ENCODE results near the gene DNM1.
A peak's percentile ranks its signal among the peaks of the same experiment; 100 is the strongest.

DNM1 gene

DNA sequence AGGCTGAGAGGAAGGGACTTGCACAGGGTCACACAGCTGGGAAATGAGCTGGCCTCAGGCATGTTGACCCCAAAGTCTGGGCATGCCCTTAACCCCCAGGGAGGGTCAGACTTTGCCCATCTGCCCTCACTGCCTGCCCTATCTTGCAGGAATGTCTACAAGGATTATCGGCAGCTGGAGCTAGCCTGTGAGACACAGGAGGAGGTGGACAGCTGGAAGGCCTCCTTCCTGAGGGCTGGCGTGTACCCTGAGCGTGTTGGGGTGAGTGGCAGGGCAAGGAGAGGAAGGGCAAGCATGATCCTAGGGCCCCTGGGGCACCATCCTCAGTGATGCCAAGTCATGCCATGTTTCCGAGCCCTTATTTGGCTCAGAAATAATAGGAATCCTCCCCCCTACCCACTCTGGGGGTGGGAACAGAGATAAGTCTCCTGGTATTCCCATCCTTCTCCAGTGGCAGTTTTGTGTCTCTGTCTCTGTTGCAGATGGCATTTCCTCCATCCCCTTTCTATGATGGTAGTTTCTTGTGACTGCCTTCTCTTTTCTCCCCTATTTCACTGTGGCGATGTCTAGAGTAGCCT is 44.1 kb downstream of the DNM1 start:
- intact Hi-C loops (cut with DNase I), result no loop called here
- no peak for DNase-seq

DNA sequence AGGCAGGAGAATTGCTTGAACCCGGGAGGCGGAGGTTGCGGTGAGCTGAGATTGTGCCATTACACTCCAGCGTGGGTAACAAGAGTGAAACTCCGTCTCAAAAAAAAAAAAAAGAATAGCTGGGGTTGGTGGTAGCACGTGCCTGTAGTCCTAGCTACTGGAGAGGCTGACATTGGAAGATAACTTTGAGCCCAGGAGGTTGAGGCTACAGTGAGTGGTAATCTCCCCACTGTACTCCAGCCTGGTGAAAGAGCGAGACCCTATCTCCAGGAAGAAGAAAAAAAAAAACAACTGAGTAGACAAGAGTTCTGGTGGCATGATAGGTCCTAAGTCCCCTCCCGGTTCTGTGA is 46.4 kb downstream of the DNM1 start:
- intact Hi-C loops (cut with DNase I), result no loop called here
- DNase-seq, result no peak

DNA sequence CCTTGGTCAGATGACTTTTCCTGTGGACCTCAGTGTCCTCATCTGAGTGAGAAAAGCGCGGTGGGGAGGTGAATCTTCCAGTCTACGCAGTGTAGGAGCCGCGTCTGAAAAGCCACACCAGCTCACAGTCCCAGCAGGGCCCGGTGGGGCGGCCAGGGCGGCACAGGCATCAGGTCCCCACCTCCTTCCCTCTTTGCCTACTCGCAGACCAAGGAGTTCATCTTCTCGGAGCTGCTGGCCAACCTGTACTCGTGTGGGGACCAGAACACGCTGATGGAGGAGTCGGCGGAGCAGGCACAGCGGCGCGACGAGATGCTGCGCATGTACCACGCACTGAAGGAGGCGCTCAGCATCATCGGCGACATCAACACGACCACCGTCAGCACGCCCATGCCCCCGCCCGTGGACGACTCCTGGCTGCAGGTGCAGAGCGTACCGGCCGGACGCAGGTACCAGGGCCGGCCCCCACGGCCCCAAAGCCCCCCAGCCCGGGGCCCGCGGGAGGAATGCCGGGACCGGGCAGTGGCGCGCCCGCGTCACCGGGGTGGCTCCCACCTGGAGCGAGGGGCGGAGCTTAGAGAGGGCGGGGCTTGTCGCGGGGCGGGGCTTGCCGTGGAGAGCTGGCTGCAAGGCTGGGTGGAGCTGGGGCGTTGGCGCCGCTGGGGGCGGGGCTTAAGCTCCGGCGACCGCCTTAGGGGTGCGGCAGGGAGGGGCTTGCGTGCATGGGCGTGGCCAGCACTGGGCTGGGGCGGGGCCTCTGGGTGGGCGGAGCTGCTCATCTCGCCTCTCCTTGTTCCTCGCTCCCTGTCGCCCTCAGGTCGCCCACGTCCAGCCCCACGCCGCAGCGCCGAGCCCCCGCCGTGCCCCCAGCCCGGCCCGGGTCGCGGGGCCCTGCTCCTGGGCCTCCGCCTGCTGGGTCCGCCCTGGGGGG is 47.0 kb downstream of the DNM1 start:
- DNase-seq, result peak; percentile 32 to 96 (median 70)
- intact Hi-C loops (cut with DNase I), result no loop called here

DNA sequence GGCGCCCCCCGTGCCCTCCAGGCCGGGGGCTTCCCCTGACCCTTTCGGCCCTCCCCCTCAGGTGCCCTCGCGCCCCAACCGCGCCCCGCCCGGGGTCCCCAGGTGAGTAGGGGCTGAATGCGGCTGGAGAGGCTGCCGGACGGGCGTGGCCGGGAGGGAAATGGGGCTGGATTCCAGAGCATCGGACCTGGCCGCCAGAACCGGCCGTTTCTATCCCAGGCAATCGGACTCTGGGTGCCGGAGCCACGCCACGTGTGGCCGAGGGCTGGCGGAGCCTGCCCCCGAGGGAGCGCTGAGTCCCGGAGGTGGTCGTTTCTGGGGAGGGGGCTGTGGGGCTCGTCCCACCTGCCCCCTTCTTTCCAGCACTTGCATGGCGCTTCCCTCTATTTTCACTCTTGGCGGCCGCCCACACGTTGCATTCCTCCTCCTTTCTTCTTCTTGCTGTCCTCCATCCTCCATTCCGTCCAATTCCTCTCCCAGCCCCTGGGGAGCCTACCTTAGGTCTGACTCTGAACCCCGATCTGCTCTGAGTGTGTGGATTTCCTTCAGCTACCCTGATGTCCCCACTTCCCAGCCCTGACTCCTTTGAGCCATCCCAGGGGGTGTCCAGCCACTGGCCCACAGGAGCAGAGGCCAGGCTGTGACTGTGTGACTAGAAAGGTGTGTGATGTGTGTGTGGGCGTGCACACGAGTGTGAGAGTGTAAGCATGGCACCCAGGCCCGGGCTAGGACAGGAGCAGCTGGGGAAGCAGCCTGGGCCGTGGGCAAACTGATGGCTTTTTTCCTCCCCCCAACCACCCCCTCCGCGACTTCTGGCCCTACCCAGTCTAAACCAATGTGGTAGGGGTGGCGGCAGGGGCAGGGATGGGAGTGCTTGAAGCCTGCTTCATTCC is 47.9 kb downstream of the DNM1 start:
- intact Hi-C loops (cut with DNase I), result no loop called here
- no peak for DNase-seq

DNA sequence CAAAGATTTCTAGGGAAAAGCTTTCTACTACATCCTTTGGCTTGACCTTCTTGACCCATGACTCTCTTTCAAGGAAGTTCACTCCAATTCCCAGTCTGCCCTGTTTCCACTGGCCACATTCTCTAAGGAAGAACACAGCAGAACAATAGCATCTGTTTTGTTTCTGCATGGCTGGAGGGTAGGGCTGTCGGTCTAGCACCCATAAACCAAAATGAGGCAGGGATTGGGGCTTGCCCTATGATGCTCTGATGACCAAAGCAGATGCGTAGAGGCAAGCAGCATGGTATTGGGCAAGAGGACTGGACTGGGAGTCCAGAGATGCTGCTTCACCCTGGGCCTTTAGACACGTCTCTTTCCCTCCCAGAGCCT is 48.5 kb downstream of the DNM1 start:
- intact Hi-C loops (cut with DNase I), result no loop called here

DNA sequence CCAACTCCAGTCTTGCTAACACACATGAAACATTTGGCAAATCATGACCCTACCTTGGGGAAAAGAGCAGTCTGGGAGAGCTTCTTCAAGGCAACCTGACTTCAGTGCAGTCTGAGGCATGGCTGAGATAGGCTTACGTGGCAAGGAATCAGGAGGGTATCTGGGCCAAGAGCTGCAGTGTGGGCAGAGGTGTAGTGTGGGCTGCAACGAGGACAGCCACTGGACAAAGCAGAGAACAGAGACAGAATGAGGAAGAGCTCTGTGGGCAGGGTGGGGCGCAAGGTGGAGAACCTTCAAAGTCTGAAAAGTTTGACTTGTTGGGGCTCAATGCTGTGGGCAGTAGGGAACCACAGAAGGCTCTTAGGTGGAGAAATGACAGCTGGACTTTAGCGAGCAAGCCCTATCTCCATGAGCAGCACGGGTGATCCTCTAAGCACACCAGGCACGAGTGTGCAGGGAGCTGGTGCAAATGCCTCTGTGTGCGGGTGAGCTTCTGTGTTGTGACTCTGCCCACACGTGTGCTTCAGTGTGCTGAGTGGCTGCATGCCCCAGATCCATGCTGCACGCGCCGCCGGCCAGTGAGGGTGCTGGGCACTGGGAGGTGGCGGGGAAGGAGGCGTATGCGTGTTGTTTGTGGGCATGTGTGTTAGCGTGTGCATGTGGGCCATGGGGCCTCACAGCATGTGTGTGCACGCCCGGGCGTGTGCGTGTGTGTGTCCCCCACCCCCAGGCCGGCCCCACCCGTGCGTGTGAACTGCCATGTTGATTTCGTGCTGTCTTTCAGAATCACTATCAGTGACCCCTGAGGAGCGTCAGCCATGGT is 49.3 kb downstream of the DNM1 start:
- peak in 2 of 10 donors; percentile 87 to 89 for DNase-seq
- intact Hi-C loops (cut with DNase I), result no loop called here

More for the DNA sequence above, 48.5 kb downstream of the DNM1 start:
- DNase-seq, result no peak

DNA sequence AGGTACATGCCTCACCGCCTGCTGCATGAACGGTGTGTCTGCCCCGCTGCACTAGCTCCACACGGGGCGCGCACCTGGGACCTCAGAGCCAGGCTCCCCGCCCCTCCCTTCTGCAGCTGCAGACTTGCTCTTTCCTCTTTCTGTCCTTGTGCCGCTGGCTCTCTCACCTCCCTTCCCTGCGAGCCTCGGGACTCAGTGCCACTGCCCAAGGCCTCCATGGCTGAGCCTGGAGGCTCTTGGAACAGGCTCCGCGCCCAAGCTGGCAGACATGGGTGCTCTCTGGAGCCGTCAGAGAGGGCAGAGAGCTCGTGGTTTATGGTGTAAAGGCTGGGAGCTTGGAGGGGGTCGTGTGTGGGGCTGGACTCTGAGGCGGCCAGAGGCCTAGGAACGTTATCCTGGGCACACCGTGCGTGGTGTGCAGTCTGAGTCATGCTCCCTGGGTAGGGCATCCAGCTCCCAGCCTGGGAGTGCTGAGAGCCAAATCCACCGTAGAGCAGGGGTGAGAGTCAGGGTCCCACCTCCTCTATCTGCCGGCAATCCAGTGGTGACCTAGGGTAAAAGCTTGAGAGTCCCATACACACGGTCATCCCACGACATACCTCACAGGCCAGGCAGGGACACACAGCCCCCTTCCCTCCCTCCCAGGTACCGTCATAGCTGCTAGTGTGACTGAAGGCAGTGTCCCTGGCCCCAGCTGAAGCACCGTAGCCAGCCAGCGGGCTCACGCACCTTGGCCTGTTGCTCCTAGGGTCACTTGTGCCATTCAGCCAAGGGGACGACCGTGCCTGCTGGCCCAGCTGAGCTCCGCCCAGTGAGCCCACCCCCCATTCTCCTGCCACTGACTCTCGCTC is 50.2 kb downstream of the DNM1 start:
- intact Hi-C loops (cut with DNase I), result no loop called here
- DNase-seq, result peak in 2 of 10 donors; percentile 80 to 85

DNA sequence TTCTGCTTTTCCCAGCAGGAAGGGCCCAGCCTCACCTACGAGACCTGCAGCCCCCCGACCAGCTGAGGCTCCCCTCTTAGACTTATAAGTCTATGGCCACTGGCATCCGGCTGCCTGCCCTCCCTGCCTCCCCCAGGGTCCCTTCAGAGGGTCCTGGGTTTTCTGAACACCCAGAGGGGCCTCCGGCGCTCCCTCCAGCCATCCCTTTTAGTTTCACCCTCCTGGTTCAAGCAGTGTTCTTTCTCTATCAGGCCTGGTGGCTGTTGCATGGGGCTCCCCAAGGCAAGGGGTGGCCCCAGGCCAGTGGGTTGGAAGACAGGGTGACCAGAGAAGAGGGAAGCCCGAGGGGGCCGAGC is 50.8 kb downstream of the DNM1 start:
- intact Hi-C loops (cut with DNase I), result no loop called here
- no peak for DNase-seq

DNA sequence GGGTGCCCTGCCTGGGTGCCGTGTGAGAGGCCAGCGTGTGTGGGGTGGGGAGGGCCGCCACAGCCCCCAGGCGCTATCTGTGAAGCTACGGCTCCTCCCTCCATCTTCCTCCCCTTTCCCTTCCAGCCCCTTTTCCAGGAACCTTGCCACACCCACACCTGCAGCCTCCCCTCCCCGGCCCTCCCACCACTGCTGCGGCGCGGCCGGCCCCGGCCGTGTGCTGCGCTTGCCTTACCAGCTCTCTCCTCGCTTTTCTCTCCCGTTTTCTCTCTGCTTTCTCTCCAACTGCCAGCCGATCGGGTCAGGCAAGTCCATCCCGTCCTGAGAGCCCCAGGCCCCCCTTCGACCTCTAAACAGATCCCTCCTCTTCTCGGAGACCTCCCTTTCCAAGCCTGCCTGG is 51.2 kb downstream of the DNM1 start:
- DNase-seq, result peak in 1 of 10 donors; percentile 37
- intact Hi-C loops (cut with DNase I), result no loop called here

DNA sequence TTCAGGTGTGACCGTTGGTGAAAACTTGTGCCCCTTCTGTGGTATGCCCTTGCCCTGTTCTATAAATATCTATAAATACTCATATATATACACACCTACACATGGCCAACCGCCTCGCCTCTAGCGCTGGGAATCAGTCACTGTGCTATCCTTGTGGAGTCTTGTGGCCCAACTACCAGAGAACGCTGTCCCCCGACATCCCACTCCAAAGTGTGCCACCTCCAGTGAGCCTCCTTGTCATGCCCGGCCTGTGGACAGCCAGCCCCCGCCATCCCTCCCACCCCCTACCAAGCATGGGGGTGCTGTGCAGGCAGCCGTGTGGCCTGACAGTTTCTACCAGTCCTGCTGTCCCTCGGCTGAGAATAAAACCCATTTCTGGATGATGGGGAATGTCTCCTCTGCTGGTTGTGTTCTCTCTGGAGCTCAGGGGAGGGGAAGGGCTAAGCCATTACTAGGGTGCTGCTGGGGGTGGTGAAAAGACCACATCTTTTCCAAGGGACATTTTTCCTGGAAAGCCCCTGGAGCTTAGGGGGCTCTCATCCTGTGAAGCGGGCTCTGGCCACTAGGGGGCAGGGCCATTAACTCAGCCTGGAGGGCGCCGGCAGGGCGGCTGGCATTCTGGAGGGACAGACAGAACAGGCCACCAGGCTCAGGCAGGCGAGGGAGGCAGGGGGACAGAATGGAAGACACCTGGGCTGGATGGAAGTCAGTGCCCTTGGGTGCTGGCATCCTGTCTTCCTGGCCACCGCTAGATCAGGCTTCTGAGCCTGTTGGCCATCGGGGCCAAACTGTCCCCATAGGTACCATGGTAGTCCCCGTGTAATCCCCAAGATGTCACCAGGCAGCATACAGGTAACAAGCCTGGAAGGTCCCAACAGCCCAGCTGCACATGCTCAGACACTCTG is 51.9 kb downstream of the DNM1 start:
- intact Hi-C loops (cut with DNase I), result no loop called here
- peak in 8 of 10 donors; percentile 58 to 95 (median 70) for DNase-seq

DNA sequence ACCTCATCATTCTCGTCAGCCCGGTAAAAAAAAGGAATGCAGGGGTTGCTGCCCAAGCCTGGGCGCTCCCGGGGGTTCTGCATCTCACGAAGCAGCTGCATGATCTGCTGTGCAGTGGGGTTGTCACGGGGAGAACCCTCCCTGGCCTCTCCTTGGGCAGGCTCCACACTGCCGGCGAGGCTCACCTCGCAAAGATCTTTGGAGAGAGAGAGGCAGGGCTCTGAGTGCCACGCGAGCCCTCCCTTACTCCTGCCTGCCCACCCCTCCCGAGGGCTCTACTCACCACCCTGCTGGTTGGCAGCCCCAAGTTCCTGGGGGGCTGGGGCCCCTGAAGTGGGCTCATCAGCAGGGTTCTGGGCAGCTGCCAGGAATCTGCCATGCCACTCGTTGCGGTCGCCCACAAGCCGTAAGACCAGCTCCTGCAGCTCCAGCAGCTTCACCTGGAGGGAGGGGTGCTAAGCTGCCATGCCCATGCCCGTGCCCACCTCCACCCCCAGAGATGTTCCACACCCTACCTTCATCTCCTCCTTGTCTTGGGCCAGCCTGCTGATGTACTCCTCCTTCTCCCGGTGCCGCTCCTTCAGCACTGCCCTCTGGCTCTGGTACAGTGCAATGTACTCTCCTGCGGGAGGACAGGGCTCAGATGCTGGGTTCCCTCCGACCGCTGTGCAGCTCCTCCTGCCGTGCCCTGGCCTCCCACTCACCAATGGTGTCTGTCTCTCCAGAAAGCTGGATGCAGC is 54.1 kb downstream of the DNM1 start:
- DNase-seq, result peak in 1 of 10 donors; percentile 80
- intact Hi-C loops (cut with DNase I), result no loop called here

DNA sequence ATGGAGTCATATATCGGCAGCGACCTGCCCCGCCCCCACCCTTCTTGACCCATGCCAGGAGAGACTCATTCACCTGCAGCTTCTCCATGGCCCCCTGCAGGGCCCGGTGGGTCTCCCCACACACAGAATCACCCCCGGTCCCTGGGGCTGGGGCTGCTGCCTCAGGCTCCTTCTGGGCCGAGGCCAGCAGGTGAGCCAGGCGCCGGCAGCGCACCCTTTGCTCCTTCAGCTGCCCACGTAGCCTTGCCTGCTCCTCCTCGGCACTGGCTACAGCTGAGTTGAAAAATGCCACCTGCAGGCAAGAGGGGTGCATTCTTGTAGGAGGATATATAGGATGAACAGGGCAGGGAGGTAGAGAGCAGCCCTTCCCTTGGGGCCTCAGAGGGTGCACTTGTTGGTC is 54.7 kb downstream of the DNM1 start:
- intact Hi-C loops (cut with DNase I), result no loop called here
- peak in 1 of 10 donors; percentile 72 for DNase-seq

DNA sequence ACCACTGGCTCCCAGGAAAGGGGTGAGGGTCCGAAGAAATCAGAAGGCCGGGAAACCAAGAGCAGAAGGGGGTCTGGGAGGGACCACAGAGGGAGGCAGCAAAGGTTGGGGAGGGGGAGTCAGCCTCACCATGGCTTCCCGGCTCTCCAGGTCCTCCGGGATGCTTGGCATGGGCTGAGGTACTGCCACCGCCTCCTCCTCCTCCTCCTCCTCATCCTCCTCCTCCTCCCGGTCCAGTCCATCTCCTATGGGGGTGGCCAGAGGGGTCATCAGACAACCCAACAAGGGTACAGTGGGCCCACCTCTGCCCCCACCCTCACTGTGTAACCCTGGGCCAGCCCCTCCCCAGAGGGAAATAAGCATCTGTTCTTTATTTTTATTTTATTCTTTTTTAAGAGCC is 55.1 kb downstream of the DNM1 start:
- no peak for DNase-seq
- intact Hi-C loops (cut with DNase I), result no loop called here

DNA sequence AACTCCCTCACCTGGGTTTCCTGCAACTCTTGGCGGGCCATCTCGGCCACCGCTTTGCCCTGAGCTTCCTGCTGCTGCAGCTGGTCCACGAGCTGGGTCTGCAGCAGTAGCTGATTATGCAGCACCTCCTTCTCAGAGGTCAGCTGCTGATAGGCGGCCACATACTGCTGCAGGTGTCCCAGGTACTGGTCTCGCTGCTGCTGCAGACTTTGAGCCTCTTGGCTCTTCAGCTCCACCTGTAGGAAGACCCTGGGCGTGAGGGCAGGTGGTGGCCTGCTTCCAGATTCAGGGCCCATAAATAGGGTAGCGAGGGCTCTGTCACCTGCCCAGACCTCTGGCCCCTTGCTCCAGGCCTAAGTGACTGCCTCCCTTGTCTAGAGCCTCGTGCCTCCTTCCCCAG is 56.0 kb downstream of the DNM1 start:
- DNase-seq, result no peak
- intact Hi-C loops (cut with DNase I), result no loop called here

DNA sequence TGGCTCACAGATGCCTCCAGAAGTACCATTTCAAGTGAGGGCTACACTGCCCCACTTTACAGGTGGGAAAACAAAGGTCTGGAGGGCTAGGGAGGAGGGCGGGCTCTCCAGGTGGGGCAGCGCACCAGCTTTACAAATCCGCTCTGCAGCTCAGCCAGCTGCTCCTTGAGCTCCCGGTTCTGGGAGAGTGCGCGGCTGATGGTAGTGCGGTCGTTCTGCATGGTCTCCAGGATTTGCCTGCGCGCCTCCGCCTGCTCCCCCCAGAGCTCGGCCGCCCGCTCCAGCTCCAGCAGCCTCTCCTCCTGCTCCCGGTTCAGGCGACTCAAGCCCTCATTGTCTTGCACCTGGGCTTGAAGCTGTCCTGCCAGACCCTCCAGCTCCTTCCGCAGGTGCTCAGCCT is 57.2 kb downstream of the DNM1 start:
- intact Hi-C loops (cut with DNase I), result no loop called here
- peak in 1 of 10 donors; percentile 41 for DNase-seq

DNA sequence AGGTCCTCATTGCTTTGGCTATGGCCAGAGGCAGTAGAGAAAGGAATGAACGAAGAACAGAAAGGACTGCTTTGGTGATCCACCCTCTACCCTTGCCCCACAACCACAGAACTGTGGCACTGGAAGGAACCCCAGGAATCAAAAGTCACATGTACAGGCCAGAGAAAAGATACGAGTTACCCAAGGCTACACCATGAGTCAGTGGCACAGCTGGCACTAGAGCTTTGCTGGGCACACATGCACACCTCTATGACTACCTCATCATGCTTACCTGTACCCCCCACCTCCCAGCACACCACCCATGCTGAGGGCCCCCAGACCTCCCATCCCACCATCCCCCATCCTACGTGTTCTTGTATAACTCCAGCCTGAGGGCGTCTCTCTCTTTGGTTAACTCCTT is 59.5 kb downstream of the DNM1 start:
- no peak for DNase-seq
- intact Hi-C loops (cut with DNase I), result no loop called here

DNA sequence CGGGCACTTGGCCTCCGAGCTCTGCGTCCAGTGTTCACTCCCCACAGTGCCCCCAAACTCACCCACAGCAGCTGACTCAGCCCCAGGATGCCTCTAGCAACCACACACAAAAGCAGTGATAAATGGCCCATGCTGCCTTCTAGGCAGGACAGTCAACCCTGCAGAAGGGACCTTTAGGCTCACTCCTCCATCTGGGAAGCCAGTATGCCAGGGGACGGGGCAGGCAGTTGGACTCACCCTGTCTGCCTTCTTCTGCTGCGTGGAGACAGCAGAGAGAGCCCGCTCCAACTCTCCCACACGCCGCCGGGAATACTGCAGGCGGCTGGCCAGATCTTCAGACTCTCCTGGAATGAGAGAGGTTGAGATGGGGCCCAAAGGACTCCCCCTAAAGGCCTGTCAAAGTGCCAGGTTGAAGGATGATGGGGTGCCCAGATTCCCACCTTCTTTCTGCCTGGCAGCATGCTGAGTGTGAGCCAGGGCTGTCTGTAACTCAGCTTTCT is 62.2 kb downstream of the DNM1 start:
- DNase-seq, result peak in 2 of 10 donors; percentile 79 to 88
- intact Hi-C loops (cut with DNase I), result no loop called here
